Measurements from ENCODE around the gene SET.

- no peak for TF ChIP-seq USF2 (IDR thresholded peaks at IDR 0.05; ENCODE audit: borderline replicate concordance, low read depth, low read length)
- no peak for TF ChIP-seq POLR2AphosphoS5 (IDR thresholded peaks at IDR 0.05; ENCODE audit: low read depth, low read length)
- no peak for TF ChIP-seq CTCF (IDR thresholded peaks at IDR 0.05)
- no peak for TF ChIP-seq ZBTB33 (IDR thresholded peaks at IDR 0.05; ENCODE audit: borderline replicate concordance, low read depth)
- no peak for TF ChIP-seq SMC3 (IDR thresholded peaks at IDR 0.05; ENCODE audit: low read depth, low read length)
- TF ChIP-seq MAX (IDR thresholded peaks at IDR 0.05; ENCODE audit: low read depth) = no peak
Observed at GRCh38 chr9:128723352-128723865, 34.4 kb downstream of the SET start.

Measured in SK-N-SH (cell line).